DMS153 (cell line): ENCODE data around the gene MCF2L2.

Source experiments
- DNase-seq: peaks from one replicate; lab custom pipeline; 2025; lab: John Stamatoyannopoulos, UW

The MCF2L2 gene

DNA sequence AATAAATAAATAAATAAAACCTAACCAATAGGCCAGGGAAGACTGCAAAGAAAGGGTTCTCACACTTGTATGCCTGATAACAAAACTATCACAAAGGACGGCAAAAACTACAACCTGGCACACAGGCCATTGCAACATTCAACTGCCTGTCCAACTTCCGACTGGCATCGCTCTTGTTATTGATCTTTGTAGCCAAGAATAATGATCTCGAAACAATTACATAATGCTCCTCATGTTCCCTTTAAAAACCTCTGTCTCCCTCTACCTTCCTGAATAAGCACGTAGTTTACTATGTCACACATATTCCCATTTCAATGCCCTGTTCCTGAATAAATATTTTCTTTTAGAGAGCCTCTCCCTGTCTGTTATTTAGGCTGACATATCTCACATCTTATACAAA lies 101.1 kb downstream of the MCF2L2 start:
- DNase-seq, result no peak

DNA sequence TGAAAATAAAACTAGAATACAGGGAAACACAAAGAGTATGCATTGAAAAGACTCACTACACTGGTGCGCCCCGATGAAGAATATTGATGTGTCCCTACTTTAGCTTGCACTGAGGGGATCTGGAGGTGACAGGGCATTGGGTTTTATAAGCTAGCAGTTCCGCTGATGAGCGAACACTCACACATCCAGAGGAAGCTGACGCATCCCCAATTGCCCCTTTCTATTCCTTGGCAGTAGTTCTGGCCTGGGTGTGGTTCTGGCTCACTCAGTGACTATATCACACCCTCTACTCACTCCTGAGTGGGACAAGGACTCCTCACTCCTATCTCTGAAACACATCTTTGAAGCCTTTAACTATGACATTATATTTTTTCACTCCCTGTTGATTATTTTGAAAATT lies 104.3 kb downstream of the MCF2L2 start:
- no peak for DNase-seq

DNA sequence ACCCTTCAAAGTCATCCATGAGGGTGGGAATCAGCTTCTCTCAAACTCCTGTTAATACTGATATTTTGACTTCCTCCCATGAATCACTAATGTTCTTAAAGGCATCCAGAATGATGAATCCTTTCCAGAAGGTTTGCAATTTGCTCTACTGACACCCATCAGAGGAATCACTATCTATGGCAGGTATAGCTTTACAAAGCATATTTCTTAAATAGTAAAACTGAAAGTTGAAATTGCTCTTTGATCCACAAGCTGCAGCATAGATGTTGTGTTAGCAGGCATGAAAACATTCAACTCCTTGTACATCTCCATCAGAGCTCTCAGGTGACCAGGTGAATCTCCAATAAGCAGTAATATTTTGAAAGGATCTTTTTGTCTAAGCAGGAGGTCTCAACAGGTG lies 109.0 kb downstream of the MCF2L2 start:
- no peak for DNase-seq

DNA sequence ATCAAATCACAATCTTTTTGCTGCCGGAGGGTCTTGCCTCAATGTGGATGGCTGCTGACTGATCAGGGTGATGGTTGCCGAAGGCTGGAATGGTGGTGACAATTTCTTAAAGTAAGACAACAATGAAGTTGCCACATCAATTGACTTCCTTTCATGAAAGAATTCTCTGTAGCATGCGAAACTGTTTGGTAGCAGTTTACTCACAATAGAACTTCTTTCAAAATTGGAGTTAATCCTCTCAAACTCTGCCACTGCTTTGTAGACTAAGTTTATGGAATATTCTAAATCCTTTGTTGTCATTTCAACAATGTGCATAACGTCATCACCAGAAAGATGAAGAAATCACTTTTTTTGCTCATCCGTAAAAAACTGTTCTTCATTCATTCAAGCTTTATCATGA lies 109.5 kb downstream of the MCF2L2 start:
- no peak for DNase-seq

DNA sequence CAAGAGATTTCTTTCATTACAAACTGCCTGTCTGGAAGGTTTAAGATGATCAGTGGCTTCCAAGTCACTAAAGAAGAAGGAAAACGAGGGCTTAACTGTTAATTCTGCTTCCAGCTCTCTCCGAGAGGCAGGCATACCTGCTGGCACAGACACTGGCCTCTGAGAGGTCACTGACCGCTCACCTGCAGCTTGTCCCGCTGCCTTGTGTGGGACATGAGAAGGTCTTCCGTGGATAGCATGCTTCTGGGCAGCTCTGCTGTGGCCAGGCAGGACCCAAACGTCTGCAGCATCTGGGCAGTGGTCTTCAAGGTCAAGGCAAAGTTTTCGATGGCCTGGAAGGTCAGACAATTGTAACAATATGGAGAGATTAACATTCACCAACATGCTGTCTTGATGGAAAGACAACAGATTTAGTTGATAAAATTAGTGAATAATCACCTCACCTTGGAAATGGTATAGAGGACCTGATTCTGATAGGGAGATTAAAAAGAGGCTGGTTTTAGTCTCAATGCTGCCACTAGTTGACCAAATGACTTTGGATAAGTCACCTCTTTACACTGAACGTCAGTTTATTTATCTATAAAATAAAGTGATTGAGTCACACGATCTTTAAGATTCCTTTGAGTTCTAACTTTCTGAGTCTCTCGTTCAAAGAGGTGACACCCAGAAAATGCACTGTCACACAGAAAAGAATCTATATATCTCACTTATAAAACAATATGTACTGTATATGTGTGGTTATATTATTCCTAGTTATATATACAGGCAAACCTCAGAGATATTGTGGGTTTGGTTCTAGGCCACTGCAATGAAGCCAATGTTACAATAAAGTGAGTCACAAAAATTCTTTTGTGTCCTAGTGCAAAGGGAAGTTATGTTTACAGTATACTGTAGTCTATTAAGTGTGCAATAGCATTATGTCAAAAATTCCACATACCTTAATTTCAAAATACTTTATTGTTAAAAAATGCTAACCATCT lies 110.2 kb downstream of the MCF2L2 start:
- no peak for DNase-seq

- DNase-seq, result no peak
These were observed 111.1 kb downstream of the MCF2L2 start for GRCh38 chr3:183317271-183317670.

GRCh38 chr3:183315739-183316138 lies 112.7 kb downstream of the MCF2L2 start:
- DNase-seq, result no peak

DNA sequence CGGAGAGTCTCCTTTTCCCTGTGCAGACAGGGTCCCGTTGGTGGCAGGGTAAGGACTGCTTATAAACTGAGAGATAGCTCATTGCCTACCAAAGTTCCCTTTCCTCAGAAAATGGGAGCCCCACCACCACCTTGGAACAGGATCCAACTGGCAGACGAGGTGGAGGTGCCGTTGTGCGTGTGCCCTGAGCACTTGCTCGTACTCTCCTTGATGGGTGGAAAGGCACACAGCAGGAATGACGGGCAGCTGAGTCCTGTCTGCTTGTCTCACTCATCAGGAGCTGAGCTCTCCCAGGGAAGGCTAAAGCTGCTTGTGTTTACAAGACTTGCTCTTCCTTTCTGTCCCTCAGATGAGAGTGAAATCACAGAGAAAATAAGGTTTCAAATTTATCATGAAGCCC lies 114.7 kb downstream of the MCF2L2 start:
- DNase-seq, result no peak

DNA sequence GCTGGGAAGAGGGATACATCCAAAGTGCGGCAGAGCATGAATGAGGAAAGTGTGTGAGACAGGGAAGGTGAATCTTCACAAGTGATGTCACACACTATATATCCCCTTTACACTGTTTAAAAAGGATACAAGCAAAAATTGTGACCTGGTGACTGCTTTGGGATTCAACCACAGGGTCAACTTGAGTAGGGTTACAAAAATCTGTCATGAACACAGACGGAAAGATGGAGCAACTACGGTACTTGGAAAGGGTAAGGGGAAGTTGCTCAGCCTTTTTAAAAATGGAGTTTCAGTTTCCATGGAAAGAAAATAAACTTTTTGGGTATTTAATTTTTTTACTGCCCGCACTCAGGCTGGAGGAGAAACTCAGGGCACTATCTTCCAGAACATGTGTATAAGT lies 115.1 kb downstream of the MCF2L2 start:
- no peak for DNase-seq

DNA sequence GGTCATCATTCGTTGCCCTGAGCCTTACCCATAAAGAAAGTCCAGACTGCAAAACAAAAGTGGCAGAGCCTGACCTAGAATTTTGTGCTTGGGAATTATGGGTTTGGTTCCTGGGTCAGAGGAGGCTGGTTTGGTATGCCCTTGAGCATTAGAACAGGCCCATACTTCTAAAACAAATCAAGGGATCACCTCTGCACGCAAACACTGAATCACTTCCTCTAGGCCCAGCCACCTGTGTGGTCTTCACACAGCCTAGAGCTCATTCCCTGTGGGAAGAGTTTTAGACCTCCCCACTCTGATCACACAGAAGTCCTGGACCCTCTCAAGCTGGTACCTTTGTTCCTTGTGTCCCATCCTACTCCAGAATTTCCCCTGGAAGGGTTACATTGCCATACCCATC lies 116.0 kb downstream of the MCF2L2 start:
- no peak for DNase-seq

DNA sequence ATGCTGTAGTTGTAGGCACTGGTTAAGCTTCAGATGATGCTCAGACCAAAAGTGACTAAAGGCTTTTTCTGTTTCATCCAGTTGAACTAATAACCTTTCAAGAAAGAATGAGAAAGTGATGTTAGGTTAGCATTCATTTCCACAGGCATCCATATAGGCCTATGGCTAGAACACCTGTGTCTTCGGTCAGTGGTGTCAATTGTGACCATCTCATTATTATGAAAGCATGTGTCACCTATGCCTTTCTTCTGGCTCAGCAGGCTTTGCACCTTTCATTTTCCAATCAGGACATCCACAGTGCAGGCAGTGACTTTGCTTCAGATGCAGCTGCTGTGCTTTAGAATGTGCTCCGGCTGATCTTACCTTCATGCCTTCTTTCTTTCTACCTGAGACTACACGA lies 117.5 kb downstream of the MCF2L2 start:
- DNase-seq, result no peak

DNA sequence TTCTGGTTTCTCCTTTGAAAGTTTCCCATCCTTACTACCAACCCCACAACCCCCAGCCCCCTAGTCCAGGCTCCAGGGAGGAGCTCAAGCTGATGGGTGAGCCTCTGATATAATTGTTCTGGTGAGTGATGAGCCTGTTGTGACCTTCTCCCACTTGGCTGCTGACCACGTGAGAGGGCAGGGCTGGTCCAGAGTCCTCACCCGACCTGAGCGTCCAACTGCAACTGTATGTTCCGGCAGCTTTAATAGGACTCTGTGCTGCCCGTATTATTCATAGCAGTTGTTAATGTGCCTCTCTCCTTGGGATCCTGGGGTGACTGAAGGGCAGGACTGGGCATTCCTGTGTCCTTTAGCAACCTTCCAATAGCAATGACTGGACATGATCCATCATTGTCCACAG lies 119.1 kb downstream of the MCF2L2 start:
- DNase-seq, result no peak

- DNase-seq, result no peak
These were observed 119.7 kb downstream of the MCF2L2 start for GRCh38 chr3:183308751-183309150.

- no peak for DNase-seq
These were observed 120.7 kb downstream of the MCF2L2 start for GRCh38 chr3:183307749-183308148.

- no peak for DNase-seq
These were observed 121.4 kb downstream of the MCF2L2 start for GRCh38 chr3:183306798-183307671.

DNA sequence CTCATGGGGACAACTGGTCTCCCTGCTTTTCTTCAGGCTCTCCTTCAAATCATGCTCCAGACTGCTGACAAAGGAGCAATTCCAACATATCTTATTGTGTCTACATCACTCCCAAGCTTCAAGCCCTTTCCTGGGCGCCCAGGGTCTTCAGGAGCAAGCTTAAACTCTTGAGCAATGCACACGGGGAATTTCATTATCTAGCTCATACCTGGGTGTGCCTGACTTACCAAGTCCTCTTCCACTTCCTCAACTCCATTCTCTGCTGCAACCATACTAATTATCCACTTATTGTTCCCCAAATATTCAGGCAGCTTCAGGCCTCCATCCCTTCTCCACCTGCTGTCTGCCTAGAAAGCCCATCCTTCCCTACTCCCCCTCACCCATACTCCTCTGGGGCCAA lies 124.7 kb downstream of the MCF2L2 start:
- DNase-seq, result no peak

GRCh38 chr3:183301937-183302580 lies 126.4 kb downstream of the MCF2L2 start:
- no peak for DNase-seq

DNA sequence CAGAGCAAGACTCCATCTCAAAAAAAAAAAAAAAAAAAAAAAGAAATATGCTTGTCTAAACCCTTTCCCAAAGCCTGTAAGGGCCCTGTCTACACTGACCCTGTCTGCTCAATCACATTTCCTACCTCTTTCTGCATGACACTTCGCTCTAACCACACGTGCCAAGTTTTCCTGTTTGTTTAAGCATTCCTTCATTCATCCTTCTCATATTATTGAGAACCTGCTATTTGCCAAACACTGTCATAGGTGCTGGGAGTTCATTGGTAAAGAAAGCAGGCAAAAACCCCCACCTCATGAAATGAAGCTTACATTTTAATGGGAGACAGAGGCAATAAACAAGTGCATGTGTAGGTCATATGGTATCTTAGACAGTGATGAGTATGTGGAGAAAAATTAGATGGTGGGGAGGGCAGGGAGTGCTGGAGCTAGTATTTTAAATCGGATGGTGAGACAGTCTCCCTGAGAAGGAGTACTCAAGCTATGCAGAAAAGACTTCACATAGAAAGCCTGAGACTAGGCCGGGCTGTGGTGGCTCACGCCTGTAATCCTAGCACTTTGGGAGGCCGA lies 127.3 kb downstream of the MCF2L2 start:
- no peak for DNase-seq

DNA sequence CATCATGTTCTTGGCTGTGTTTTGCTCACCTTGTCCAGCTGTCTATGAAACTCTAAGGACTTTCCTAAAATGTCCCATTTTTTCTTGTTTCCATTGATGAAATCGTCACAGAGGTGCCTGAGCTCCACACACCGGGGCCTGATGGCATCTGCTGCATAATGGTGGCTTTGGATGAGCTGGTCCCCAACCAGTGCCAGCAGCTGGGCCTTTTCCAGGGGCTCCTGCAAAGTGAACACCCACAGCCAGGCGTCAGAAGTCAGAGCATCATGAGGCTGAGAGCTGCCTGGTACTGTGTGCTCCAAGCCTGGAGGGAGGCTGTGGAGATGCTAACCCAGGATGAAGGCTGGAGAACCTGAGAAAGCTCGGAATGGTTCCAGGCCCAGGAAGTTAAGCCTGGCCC lies 128.4 kb downstream of the MCF2L2 start:
- no peak for DNase-seq

DNA sequence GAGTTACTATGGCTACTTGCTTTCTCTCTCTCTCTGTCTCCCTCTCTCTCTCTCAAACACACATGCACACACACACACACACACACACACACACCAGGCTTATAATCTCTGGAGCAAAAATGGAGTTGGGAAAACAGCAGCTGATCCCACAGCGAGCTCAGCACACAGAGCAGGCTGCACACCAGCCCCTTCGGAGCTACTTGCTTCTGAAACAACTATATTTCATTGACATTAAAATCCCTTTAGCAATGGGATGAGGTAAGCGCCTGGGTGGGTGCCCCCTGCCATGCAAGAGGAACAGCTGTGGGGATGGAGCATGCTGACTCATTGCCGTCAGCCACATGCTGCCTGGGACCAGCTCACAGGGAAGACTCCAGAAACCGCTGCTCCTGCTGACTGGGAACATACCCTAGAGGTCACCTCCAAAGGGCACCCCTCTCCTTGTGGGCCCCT lies 129.7 kb downstream of the MCF2L2 start:
- DNase-seq, result no peak

DNA sequence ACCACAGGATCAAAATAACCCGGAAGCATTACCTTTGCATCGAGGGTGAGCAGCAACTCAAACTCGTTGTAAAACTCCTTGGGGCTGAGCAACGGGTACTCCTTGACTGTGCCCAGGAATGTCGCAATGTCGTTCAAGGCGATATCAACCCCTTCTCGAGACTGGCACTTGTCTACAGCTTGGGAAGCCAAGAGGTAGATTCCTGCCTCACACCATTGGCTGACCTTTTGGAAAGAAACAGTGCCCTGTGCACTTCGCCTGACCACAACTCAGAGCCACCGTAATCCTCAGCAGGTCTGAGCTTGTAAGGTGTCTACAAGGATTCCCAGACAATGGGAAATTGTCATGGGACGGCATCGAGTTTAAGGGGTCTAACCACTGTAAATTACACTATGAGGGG lies 131.5 kb downstream of the MCF2L2 start:
- no peak for DNase-seq

DNA sequence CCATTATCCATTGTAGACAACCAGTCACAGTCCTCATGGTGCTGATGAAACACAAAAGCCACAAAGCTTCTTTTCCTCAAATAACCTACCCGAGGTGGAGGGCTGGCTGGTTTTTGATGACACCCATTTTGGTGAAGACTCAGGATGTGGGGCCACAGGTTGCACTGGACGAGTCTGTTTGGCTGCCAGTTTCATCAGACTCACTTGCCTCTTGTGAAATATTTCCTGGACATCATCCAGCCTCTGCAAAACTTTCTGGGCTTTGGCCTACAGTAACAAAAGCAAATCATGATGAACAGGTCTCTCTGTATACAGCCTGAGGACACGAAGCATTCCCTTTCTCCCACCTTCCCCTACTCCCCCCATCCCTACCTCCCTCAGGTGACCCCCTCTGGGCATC lies 133.2 kb downstream of the MCF2L2 start:
- no peak for DNase-seq
